ENCODE measurements around the gene KCNE2.
"Not testable (repeated sequence)": the region's sequence is repeated elsewhere in the genome, so short reads cannot be mapped to it uniquely, and the experiment has no call there.

DNA sequence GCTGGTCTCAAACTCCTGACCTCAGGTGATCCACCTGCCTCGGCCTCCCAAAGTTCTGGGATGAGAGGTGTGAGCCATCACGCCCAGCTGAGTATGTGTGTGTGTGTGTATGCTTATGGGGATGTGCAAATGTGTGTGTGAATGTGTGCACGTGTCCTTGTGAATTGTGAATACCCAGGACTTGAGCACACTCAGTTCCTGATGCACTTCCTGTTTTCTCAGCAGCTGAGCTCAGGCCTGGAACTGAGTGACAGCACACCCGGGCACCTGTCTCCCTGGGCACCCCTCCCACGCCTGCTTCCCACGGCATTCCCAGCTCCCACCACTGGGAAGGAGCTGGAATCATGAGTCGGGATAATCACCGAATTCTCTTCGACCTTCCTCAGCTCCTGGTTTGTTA, 43.5 kb downstream of the KCNE2 start:
- TF ChIP-seq, protein P1, sequence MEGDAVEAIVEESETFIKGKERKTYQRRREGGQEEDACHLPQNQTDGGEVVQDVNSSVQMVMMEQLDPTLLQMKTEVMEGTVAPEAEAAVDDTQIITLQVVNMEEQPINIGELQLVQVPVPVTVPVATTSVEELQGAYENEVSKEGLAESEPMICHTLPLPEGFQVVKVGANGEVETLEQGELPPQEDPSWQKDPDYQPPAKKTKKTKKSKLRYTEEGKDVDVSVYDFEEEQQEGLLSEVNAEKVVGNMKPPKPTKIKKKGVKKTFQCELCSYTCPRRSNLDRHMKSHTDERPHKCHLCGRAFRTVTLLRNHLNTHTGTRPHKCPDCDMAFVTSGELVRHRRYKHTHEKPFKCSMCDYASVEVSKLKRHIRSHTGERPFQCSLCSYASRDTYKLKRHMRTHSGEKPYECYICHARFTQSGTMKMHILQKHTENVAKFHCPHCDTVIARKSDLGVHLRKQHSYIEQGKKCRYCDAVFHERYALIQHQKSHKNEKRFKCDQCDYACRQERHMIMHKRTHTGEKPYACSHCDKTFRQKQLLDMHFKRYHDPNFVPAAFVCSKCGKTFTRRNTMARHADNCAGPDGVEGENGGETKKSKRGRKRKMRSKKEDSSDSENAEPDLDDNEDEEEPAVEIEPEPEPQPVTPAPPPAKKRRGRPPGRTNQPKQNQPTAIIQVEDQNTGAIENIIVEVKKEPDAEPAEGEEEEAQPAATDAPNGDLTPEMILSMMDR (IDR thresholded peaks at IDR 0.05 in 2 of 3, conservative IDR thresholded peaks at IDR 0.05 in 1 of 3; ENCODE audit: borderline replicate concordance in 1 of 3, insufficient read depth in 1 of 3, low read depth in 2 of 3, low read length in 2 of 3): not testable (repeated sequence)
- not testable (repeated sequence) for TF ChIP-seq CBX3 (IDR thresholded peaks at IDR 0.05; ENCODE audit: low read depth); POLR2AphosphoS5 (IDR thresholded peaks at IDR 0.05; ENCODE audit: low read depth, low read length); EZH2phosphoT487 (IDR thresholded peaks at IDR 0.05; ENCODE audit: borderline replicate concordance); EGR1 (IDR thresholded peaks at IDR 0.05; ENCODE audit: low read depth); CEBPB (IDR thresholded peaks at IDR 0.05; ENCODE audit: low read depth); POLR2A (IDR thresholded peaks at IDR 0.05; ENCODE audit: borderline replicate concordance, extremely low read depth, insufficient read depth, insufficient read length); ATF3 (IDR thresholded peaks at IDR 0.05); ZNF274 (IDR thresholded peaks at IDR 0.05; ENCODE audit: low read depth, low read length); YY1 (IDR thresholded peaks at IDR 0.05; ENCODE audit: extremely low read depth, insufficient replicate concordance, low read depth, low read length); EZH2 (IDR thresholded peaks at IDR 0.05); REST (IDR thresholded peaks at IDR 0.05; ENCODE audit: low read depth); SP1 (IDR thresholded peaks at IDR 0.05; ENCODE audit: low read depth); JUND (IDR thresholded peaks at IDR 0.05)
